ENCODE results near the gene CEP112. TPM values are rescaled to one million over a fixed set of nuclear protein-coding genes. Genes with fewer than 3 reads are reported as not detected.

CEP112 gene
- total and polyA plus RNA-seq, 2 of the 13 experiments (the other 11 are each of a cell fraction or from before 2014, with no cell fraction given): 1.2 to 3.4 TPM

DNA sequence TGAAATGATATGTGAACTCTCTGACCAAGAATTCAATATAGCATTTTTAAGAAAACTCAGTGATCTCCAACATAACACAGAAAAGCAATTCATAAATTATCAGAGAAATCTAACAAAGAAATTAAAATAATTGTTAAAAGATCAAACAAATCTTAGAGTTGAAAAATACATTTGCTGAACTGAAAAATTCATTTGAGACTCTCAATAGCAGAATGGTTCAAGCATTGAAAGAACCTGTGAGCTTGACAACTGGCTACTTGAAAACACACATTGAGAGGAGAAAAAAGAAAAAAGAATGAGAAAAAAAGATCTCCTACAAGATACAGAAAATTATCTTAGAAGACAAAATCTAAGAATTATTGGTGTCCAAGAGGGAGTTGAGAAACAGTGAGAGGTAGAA, 203.5 kb downstream of the CEP112 start:
- intact Hi-C loops (cut with micrococcal nuclease; ENCODE audit: unreplicated experiment): loop anchor here (1.0 to 2.0 kb wide), 6 partner anchors 176 to 757 kb away; no protein-coding TSS in a partner anchor
- Histone ChIP-seq H2AFZ (ENCODE audit: low read length) (no peak overlapping the region), H3K4me2 (ENCODE audit: low read depth, low read length) (no peak overlapping the region), H3K36me3 (replicated peaks in 1 of 2; ENCODE audit: control insufficient read depth in 1 of 2, insufficient read depth in 2 of 2, low read length in 2 of 2) (no peaks in the 10 kb centered on the region), H3K9me3 (ENCODE audit: low read length) (peaks cover 9% of the 10 kb centered on the region; the same call in 1 of the 2 replicates), H3K27me3 (ENCODE audit: control insufficient read depth in 1 of 2, insufficient read depth in 2 of 2, low read length in 2 of 2) (no peaks in the 10 kb centered on the region), H3K4me1 (ENCODE audit: insufficient read depth, low read length) (no peaks in the 10 kb centered on the region), H3K27ac (ENCODE audit: extremely low read length, insufficient read depth, low read length) (no peak overlapping the region), H3K79me2 (ENCODE audit: insufficient read depth, low read length) (no peaks in the 10 kb centered on the region), H3K9ac (ENCODE audit: insufficient read depth, low read depth, low read length) (no peak overlapping the region), H4K20me1 (ENCODE audit: insufficient read depth, low read length) (no peaks in the 10 kb centered on the region), H3K4me3 (replicated peaks in 1 of 3; ENCODE audit: insufficient read depth in 1 of 3, low read depth in 2 of 3, low read length in 3 of 3) (no peak overlapping the region)
- BruUV-seq (replicated peaks): no TSS peak
- ATAC-seq (no peak), DNase-seq (ENCODE audit: low spot score) (no peak), FAIRE-seq (peak; percentile 23)
- peak; percentile 99 for TF ChIP-seq ZNF160 (CRISPR knock-in tag; IDR thresholded peaks at IDR 0.05)
- TF ChIP-seq, protein P1, sequence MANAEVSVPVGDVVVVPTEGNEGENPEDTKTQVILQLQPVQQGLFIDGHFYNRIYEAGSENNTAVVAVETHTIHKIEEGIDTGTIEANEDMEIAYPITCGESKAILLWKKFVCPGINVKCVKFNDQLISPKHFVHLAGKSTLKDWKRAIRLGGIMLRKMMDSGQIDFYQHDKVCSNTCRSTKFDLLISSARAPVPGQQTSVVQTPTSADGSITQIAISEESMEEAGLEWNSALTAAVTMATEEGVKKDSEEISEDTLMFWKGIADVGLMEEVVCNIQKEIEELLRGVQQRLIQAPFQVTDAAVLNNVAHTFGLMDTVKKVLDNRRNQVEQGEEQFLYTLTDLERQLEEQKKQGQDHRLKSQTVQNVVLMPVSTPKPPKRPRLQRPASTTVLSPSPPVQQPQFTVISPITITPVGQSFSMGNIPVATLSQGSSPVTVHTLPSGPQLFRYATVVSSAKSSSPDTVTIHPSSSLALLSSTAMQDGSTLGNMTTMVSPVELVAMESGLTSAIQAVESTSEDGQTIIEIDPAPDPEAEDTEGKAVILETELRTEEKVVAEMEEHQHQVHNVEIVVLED (CRISPR knock-in tag; IDR thresholded peaks at IDR 0.05; ENCODE audit: borderline replicate concordance): no peak
- in situ Hi-C loops (cut with HindIII; ENCODE audit: extremely low pct_ligation_motif_present, low pct_unique_long_range_greater_than_20kb): loop anchor here (5.0 kb wide), 3 partner anchors 431 to 756 kb away; no protein-coding TSS in a partner anchor
- CTCF ChIA-PET (ENCODE audit: low intra/inter-chr PET ratio, low total read pairs): interaction anchor here (0.6 to 3.5 kb wide), 6 partner anchors 432 to 756 kb away, joined by 3 to 36 read pairs (median 16); no protein-coding TSS in a partner anchor
- POLR2A ChIA-PET: no interaction called here

DNA sequence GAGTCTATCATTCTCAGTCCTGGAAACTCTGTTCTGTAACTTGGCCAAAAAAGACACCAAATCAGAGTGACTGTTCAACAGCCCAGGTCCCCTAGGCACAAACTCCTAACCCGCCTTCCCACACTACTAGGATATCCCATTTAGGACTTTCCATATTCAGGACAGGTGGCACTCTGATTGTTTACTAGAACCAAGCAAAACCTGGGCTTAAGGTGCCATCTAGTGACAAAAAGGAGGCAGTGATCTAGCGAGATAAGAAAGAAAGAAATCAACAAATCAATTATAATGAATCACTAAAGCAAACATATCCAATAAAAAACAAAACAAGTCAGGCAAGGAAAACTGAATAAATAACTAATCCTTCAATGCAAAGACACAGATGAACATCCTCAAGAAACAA, 203.9 kb downstream of the CEP112 start:
- FAIRE-seq (peak; percentile 94), ATAC-seq (peak; percentile 83), DNase-seq (ENCODE audit: low spot score) (peak; percentile 76)
- Histone ChIP-seq H3K27me3 (ENCODE audit: control insufficient read depth in 1 of 2, insufficient read depth in 2 of 2, low read length in 2 of 2) (no peaks in the 10 kb centered on the region), H3K4me3 (replicated peaks in 1 of 3; ENCODE audit: insufficient read depth in 1 of 3, low read depth in 2 of 3, low read length in 3 of 3) (no peak overlapping the region), H4K20me1 (ENCODE audit: insufficient read depth, low read length) (no peaks in the 10 kb centered on the region), H3K9ac (ENCODE audit: insufficient read depth, low read depth, low read length) (no peak overlapping the region), H3K27ac (ENCODE audit: extremely low read length, insufficient read depth, low read length) (no peak overlapping the region), H3K36me3 (replicated peaks in 1 of 2; ENCODE audit: control insufficient read depth in 1 of 2, insufficient read depth in 2 of 2, low read length in 2 of 2) (no peaks in the 10 kb centered on the region), H3K79me2 (ENCODE audit: insufficient read depth, low read length) (no peaks in the 10 kb centered on the region), H3K4me1 (ENCODE audit: insufficient read depth, low read length) (no peaks in the 10 kb centered on the region), H3K9me3 (ENCODE audit: low read length) (peaks cover 9% of the 10 kb centered on the region; the same call in 1 of the 2 replicates), H3K4me2 (ENCODE audit: low read depth, low read length) (no peak overlapping the region), H2AFZ (ENCODE audit: low read length) (no peak overlapping the region)
- ChIA-PET CTCF (ENCODE audit: low intra/inter-chr PET ratio, low total read pairs) (interaction anchor here (0.6 to 3.5 kb wide), 7 partner anchors 432 to 756 kb away, joined by 3 to 36 read pairs (median 6); no protein-coding TSS in a partner anchor), POLR2A (no interaction called here)
- in situ Hi-C loops (cut with HindIII; ENCODE audit: extremely low pct_ligation_motif_present, low pct_unique_long_range_greater_than_20kb) (loop anchor here (5.0 kb wide), 3 partner anchors 431 to 756 kb away; no protein-coding TSS in a partner anchor), intact Hi-C loops (cut with micrococcal nuclease; ENCODE audit: unreplicated experiment) (loop anchor here (1.0 to 2.0 kb wide), 6 partner anchors 177 to 757 kb away; no protein-coding TSS in a partner anchor)
- 0% methylated on average over 2 of the region's 2 CpGs for WGBS (ENCODE audit: low lambda C conversion rate)
- no TSS peak for BruUV-seq (replicated peaks)
- TF ChIP-seq HNF1A (IDR thresholded peaks at IDR 0.05; ENCODE audit: low read depth) (no peak), HNF1A (CRISPR knock-in tag; IDR thresholded peaks at IDR 0.05; ENCODE audit: borderline replicate concordance) (no peak), ZNF44 (CRISPR knock-in tag; IDR thresholded peaks at IDR 0.05) (no peak), ELF3 (CRISPR knock-in tag; IDR thresholded peaks at IDR 0.05) (0 out of 2 replicates have a peak, but pooled peaks have one; percentile 28), FOXK1 (CRISPR knock-in tag; IDR thresholded peaks at IDR 0.05; ENCODE audit: borderline replicate concordance, low read depth) (peak; percentile 22; the same call in 1 of the 2 replicates)
- TF ChIP-seq, protein P2, sequence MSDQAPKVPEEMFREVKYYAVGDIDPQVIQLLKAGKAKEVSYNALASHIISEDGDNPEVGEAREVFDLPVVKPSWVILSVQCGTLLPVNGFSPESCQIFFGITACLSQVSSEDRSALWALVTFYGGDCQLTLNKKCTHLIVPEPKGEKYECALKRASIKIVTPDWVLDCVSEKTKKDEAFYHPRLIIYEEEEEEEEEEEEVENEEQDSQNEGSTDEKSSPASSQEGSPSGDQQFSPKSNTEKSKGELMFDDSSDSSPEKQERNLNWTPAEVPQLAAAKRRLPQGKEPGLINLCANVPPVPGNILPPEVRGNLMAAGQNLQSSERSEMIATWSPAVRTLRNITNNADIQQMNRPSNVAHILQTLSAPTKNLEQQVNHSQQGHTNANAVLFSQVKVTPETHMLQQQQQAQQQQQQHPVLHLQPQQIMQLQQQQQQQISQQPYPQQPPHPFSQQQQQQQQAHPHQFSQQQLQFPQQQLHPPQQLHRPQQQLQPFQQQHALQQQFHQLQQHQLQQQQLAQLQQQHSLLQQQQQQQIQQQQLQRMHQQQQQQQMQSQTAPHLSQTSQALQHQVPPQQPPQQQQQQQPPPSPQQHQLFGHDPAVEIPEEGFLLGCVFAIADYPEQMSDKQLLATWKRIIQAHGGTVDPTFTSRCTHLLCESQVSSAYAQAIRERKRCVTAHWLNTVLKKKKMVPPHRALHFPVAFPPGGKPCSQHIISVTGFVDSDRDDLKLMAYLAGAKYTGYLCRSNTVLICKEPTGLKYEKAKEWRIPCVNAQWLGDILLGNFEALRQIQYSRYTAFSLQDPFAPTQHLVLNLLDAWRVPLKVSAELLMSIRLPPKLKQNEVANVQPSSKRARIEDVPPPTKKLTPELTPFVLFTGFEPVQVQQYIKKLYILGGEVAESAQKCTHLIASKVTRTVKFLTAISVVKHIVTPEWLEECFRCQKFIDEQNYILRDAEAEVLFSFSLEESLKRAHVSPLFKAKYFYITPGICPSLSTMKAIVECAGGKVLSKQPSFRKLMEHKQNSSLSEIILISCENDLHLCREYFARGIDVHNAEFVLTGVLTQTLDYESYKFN (CRISPR knock-in tag; conservative IDR thresholded peaks at IDR 0.05): no peak

Measured in HepG2 (cell line).